ENCODE results near the gene SKAP1.

GRCh38 chr17:48457080-48457836 is 27.2 kb upstream of the SKAP1 start:
- TF ChIP-seq ZNF70 (CRISPR knock-in tag; IDR thresholded peaks at IDR 0.05) = no peak
- TF ChIP-seq CSRNP3 (CRISPR knock-in tag; IDR thresholded peaks at IDR 0.05) = no peak
- no peak for TF ChIP-seq ISL1 (CRISPR knock-in tag; IDR thresholded peaks at IDR 0.05)
- TF ChIP-seq PATZ1 (CRISPR knock-in tag; IDR thresholded peaks at IDR 0.05; ENCODE audit: borderline replicate concordance) = no peak
- TF ChIP-seq POU6F1 (CRISPR knock-in tag; IDR thresholded peaks at IDR 0.05; ENCODE audit: borderline replicate concordance, low read depth) = no peak
- TF ChIP-seq ZNF8 (CRISPR knock-in tag; IDR thresholded peaks at IDR 0.05) = no peak
- TF ChIP-seq TCF4 (CRISPR knock-in tag; IDR thresholded peaks at IDR 0.05; ENCODE audit: borderline replicate concordance) = no peak
- no peak for TF ChIP-seq ARNTL (CRISPR knock-in tag; IDR thresholded peaks at IDR 0.05; ENCODE audit: borderline replicate concordance, low read depth)
- TF ChIP-seq OSR1 (CRISPR knock-in tag; IDR thresholded peaks at IDR 0.05) = no peak
- TF ChIP-seq TOX (CRISPR knock-in tag; IDR thresholded peaks at IDR 0.05; ENCODE audit: borderline replicate concordance) = no peak
- TF ChIP-seq ZC3H10 (CRISPR knock-in tag; IDR thresholded peaks at IDR 0.05) = no peak
- no peak for TF ChIP-seq BACH2 (CRISPR knock-in tag; IDR thresholded peaks at IDR 0.05; ENCODE audit: borderline replicate concordance)

Measured in SK-N-SH treated with all-trans-retinoic acid at 6 μM for 48 hours (cell line).